Measurements from ENCODE around the gene SAMSN1. TPM values are rescaled to one million over a fixed set of nuclear protein-coding genes. Genes with fewer than 3 reads are reported as not detected.

The SAMSN1 gene
- total and polyA plus RNA-seq, 3 donors from 2014 or later, result 0.71 to 2.2 (median 1.7) TPM

DNA sequence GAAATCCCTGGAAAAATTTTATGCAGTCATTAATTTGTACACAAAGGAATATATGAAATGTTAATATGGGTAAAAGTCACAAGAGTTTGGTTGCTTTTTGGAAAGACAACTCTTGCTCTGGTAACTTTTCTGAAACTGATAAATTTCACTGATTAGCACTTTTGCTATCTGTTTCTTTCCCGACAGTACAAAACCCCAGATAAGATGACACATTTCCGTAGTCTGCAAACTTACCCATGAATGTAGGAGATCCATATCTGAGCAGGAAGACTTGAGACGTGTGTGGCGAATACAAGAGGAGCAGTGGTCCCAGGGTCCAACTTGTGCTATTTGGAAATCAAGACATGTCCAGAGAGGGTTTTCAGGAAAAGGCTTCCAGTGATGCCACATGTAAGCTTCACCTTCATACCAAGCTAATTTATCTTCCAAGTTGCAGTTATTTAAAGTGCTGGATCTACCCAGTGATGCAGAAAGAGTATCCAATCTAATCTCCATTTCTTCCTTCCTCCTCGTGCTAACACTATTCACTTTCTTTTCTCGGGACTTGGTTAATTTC is 35.9 kb upstream of the SAMSN1 start:
- TF ChIP-seq, protein P1, sequence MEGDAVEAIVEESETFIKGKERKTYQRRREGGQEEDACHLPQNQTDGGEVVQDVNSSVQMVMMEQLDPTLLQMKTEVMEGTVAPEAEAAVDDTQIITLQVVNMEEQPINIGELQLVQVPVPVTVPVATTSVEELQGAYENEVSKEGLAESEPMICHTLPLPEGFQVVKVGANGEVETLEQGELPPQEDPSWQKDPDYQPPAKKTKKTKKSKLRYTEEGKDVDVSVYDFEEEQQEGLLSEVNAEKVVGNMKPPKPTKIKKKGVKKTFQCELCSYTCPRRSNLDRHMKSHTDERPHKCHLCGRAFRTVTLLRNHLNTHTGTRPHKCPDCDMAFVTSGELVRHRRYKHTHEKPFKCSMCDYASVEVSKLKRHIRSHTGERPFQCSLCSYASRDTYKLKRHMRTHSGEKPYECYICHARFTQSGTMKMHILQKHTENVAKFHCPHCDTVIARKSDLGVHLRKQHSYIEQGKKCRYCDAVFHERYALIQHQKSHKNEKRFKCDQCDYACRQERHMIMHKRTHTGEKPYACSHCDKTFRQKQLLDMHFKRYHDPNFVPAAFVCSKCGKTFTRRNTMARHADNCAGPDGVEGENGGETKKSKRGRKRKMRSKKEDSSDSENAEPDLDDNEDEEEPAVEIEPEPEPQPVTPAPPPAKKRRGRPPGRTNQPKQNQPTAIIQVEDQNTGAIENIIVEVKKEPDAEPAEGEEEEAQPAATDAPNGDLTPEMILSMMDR (IDR thresholded peaks at IDR 0.05), result no peak
- TF ChIP-seq POLR2A (IDR thresholded peaks at IDR 0.05), result no peak
- 60 to 64% methylated on average over 6 of the region's 6 CpGs for WGBS, 2 donors
- intact Hi-C loops (cut with DNase I; ENCODE audit: low total_unique reads), result no loop called here

DNA sequence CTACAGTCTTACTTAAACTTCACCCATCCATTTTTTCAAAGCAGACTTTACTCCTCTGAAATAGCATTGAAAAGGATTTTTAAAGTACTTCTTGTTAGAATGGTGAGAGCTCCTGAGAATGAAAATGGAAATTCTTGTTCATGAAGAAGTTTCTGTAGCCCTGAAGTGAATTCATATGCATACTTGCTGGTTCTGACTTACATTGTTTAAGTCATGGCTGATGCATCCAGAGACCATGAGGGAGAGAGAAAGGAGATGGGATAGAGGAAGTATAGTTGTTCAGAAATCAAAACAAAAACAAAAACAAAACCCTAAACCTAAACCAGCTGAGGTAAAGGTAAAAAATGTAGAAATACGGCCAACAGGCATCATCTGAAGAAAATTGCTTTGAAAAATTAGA is 27.1 kb upstream of the SAMSN1 start:
- WGBS, 2 donors, result 84 to 87% methylated on average over 1 of the region's 1 CpG
- no peak for DNase-seq
- Histone ChIP-seq H3K36me3 (ENCODE audit: low read depth, missing control alignments) (no peaks in the 10 kb centered on the region), H3K4me1 (no peaks in the 10 kb centered on the region), H3K27me3 (no peaks in the 10 kb centered on the region), H3K27ac (no peak overlapping the region), H3K4me3 (no peak overlapping the region), H3K9me3 (no peaks in the 10 kb centered on the region)
- intact Hi-C loops (cut with DNase I; ENCODE audit: low total_unique reads), result no loop called here
- TF ChIP-seq POLR2A (IDR thresholded peaks at IDR 0.05), result no peak
- TF ChIP-seq, protein P1 (IDR thresholded peaks at IDR 0.05), result no peak

More for the DNA sequence above, 35.9 kb upstream of the SAMSN1 start:
- Histone ChIP-seq H3K9me3 (no peaks in the 10 kb centered on the region), H3K27me3 (no peaks in the 10 kb centered on the region), H3K4me3 (no peak overlapping the region), H3K27ac (no peak overlapping the region), H3K36me3 (ENCODE audit: low read depth, missing control alignments) (no peaks in the 10 kb centered on the region), H3K4me1 (no peaks in the 10 kb centered on the region)
- DNase-seq, result no peak

DNA sequence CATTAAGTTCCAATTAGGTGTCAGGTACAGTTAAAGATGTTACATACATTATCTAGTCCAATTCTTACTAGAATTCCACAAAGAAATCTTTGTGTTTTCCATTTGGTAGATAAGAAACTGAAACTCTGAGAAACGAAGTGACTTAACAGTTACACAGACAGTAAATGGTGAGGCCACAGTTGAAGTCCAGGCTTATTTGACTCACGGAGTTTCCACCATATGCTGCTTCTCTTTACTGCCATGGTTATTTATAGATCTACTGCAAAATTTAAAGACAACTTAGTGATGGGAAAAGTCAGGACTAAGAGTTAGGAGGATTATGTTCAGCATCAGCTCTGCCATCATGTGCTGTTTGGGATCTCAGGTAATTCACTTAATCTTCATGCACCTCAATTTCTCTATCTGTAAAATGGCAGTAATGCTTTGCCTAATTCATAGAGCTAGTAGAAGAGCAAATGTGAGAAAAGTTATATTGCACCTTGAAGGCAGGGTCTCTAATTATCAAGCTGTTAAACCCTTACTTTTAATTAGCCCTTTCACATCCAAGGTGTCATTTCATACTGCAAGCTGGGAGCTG is 26.2 kb upstream of the SAMSN1 start:
- Histone ChIP-seq H3K27ac (no peak overlapping the region), H3K4me1 (no peaks in the 10 kb centered on the region), H3K4me3 (no peak overlapping the region), H3K27me3 (no peaks in the 10 kb centered on the region), H3K36me3 (ENCODE audit: low read depth, missing control alignments) (no peaks in the 10 kb centered on the region), H3K9me3 (no peaks in the 10 kb centered on the region)
- DNase-seq, result no peak
- TF ChIP-seq POLR2A (IDR thresholded peaks at IDR 0.05), result no peak
- TF ChIP-seq, protein P1 (IDR thresholded peaks at IDR 0.05), result no peak
- WGBS, 2 donors, result 25 to 45% methylated on average over 2 of the region's 2 CpGs
- intact Hi-C loops (cut with DNase I; ENCODE audit: low total_unique reads), result no loop called here

DNA sequence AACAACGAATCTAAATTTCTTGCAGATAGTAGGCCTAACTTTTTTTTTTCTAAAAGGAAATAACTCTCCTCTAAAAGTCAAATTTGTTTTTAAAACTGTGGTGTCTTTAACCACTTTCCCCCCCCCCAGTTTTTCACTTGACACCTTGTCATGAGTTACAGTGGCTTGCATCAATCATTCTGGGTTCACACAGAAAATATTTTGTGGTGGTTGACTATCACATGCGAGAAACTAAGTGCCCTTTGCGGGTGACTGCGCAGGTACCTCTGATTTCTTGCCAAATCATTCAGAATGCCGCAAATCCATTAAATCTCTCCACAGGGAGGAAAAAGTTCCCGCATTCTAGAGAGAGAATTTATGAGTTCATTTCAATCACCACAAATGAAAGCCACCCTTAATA is 23.8 kb upstream of the SAMSN1 start:
- Histone ChIP-seq H3K9me3 (no peaks in the 10 kb centered on the region), H3K27ac (no peak overlapping the region), H3K4me3 (no peak overlapping the region), H3K4me1 (no peaks in the 10 kb centered on the region), H3K27me3 (no peaks in the 10 kb centered on the region), H3K36me3 (ENCODE audit: low read depth, missing control alignments) (no peaks in the 10 kb centered on the region)
- intact Hi-C loops (cut with DNase I; ENCODE audit: low total_unique reads), result no loop called here
- TF ChIP-seq POLR2A (IDR thresholded peaks at IDR 0.05), result no peak
- TF ChIP-seq, protein P1 (IDR thresholded peaks at IDR 0.05), result no peak
- no peak for DNase-seq
- WGBS, 2 donors, result 92 to 95% methylated on average over 6 of the region's 6 CpGs
